NK-92 (cell line): ENCODE data around the gene GRIP2.

Experiments
- DNase-seq: peaks from one replicate; lab custom pipeline; 2025; ENCODE audit not compliant: unreplicated experiment; lab: John Stamatoyannopoulos, UW

GRIP2 gene

DNA sequence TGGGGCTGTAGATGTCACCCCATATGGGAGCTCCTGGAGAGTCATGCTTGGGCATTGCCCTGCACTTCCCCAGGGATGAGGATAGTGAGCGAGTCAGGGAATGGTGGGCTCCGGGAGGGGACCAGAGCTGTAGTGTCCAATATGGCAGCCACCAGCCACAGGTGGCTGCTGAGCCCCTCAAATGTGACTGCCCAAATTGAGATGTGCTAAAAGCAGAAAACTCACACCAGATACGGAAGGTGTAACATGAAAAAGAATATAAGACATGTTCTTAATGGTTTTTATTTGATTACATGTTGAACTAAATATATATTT lies 31.7 kb downstream of the GRIP2 start:
- no peak for DNase-seq

DNA sequence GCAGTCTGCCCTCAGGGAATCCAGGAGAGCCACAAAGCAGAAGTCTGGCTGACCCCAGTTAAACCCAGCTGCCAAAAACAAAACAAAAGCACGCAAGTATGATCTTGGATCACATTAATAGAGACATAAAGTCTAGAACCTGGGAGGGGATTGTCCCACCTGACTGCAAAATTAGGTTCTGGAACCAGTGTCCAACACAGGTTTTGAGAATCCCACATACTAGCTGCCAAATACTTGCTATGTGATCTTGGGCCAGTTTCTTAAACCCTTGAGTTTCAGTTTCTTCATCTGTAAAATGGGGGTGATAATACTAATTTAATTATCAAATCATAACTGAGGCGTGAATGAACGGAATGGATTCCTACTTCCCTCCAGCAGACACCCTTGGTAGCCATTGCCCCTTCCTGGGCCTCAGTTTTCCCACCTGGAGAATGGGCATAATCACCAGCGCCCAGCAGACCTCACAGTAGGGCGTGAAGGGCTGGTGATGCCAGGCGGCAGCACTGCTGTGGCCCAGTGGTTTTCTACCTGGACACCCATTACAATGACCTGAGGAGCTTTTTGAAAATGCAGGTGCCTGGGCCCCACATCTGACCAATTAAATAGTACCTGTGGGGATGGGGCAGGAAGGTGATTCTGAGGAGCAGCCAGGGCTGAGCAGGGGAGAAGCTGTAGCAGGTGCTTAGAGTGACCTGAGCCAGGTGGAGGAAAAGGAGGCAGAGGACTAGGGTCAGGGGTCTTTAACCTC lies 32.2 kb downstream of the GRIP2 start:
- no peak for DNase-seq

DNA sequence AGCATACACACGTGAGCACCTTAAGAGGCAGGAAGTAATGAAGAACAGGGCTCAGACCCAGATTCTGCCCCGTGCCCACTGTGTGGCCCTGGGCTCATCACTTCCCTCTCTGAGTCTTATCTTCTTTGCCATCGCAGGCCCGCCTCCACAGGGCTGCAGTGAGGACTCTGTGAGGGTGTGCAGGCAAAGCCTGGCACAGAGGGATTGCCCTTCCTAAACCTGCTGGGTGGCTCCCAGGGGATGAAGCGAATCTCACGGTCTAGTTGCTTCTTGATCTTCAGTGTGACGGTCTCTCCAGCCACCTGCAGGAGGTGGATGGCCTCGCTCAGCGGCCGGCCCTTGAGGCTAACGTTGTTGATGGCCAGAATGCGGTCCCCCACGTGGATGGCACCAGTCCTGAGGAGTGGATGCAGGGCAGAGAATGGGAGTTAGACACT lies 32.8 kb downstream of the GRIP2 start:
- DNase-seq: no peak

DNA sequence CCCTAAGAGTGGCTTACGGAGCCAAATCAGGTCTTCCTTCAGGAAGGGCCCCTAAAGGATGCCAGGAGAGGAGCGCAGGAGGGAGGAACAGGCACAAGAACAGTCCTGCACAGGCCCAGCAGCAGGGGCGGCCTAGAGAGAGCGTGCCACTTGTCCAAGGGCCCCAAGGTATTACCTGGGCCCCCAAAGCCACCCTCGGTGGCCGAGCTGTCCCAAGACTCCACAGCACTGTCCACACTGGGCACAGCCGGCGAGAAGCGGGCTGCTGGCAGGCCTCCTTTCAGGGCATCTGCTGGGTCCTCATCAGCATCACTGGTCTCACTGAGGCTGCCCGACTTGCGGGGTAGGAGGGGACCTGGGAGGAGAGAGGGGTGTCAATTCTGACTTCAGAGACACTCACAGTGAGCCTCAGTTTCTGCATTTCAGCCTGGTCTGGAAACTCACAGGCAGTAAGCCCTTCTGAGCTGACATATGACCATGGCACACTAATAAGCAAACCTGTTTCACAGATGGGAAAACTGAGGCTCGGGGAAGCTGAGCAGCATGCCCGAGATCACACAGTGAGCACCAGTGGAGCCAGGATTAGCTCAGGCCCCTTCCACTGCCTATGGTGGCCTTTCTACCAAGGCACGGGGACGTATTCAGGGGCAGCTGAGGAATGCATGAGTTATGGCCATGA lies 33.4 kb downstream of the GRIP2 start:
- DNase-seq: no peak

DNA sequence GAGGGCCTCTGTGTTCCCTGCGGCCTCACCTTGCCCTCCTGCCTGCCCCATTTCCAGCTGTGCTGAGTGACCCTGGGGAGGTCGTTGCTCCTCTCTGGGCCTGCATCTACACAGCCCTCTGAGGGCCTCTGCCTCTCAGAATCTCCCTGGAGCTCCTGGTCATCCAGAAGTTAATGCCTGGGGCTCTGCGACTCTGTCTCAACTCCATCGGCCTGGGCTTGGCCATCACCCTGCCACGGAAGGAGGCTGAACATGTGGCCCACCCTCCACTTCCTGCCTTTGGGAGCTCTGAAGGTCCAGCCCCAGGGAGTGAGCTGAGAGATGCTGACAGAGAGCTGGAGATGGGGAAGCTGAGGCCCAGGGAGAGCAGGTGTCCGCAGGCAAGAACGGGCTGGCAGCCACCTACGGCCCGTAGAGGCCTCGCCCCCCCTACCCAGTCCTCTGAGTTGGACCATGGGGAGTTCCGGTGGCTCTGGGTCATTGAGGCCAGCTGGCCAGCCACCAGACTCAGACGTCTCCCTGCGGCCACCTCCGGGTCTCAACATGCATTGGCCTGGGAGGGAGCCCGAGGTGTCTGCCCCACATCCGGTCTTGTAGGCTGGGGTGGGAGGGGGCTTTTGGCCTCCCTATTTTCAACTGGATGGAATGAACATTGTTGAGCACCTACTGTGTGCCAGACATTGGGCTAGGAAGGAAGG lies 34.2 kb downstream of the GRIP2 start:
- no peak for DNase-seq

DNA sequence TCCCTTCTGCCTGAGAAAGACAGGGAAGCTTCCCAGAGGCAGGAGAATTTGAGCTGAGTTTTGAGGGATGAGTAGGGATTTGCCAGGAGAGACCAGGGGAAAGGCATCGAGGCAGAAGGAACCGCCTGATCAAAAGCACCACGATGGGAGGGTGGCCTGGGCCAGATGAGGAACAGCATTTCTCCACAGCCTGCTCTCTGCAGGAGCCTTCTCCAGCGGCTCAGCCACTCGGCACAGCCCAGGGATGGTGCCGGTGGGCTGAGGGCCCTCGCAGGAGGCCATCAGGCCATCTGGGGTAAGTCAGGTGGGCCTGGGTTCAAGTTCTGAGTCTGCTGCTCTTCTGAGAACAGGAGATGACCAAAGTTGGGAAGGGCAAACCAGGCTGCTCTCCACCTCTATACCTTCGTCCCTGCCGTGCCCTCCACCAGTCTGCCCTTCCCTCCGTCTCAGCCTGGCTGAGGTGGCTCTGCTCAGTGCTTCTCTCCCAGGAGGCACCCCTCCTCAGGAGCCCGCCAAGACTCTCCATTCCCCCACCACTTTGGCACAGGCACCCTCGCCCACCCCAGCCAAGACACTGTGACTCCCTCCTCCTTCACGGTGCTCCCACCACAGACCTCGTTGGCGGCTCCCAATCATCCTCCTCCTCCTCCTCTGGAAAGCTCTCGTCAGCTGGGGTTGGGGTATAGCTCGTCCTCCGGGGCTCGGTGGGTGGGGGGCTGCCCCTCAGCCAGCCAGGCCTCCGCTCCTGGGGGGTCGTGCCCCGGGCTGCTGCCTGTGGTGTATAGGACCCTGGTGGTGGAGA lies 34.9 kb downstream of the GRIP2 start:
- no peak for DNase-seq

DNA sequence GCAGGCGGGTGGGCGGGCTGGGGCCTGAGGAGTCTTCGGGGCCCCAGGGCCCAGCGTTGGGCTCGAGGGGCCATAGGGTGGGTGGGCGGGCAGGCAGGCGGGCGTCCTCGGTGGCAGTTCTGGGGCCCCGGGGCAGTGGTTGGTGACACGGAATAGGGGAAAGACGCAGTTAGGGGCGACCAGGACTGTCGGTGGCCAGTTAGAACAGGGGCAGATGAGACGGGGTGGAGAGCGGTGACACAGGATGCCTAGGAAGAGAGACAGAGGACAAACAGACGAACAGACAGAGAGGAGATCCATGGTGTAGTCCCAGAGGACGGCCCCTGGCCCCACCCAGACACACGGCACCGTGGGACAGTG lies 36.5 kb downstream of the GRIP2 start:
- no peak for DNase-seq

DNA sequence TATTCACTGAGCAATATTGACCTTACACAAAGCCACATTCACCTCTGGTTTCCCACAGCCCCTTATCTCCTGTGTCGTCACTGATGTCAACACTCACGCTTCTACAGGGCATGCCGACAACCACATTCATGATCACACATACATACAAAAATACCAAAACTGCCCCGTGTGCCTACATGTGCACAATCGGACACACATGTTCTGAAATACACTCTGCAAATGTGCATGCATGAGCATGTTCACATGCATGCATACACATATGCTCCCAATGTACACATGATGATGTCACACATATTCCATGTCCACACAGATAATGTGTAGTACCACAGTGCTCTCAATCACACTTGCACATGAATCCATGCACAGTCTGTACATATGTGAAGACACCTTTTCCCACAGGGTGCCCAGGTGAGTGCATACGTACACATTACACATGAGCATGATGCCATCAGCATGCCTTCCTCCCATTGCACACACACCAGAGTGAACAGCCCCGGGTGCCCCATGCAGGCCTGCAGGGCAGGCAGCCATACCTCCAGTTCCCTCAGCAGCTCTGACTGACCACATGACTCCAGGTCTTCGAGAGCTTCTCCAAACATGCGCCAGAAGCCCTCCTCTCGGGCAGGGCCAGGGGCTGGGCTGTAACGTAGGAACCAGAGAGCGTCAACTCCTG lies 37.0 kb downstream of the GRIP2 start:
- DNase-seq: no peak

DNA sequence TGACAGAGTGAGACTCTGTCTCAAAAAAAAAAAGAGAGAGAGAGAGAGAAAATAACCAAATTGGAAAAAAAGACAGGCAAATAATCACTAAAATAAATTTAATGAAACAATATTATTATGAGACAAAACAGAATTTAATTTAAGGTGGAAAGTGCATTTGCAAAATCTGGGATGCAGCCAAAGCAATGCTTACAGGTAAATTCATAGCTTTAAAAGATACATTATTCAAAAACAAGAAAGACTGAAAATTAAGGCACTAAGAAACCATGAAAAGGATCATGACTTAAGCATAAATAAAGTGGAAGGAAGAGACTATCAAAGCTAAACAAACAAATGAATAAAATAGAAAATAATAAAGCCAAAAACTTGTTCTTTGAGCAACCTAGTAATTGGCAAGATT lies 37.7 kb downstream of the GRIP2 start:
- DNase-seq: no peak

DNA sequence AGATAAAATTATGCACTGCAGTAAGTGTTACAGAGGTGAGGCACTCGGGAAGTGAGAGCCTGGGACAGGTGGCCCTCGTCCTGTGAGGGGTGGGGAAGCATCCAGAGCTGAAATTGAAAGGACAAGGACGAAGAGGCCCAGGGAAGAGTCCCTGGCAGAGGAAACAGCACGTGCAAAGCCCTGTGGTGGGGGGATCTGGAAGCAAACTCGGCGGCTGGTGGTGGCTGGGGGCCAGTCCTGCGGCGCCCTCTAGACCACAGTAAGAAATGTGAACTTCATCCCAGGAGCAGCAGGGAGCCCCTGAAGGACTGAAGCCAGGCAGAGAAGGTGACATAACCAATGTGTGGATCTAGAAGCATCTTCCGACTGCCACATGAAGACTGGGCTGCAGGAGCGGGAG lies 42.8 kb downstream of the GRIP2 start:
- DNase-seq: no peak

DNA sequence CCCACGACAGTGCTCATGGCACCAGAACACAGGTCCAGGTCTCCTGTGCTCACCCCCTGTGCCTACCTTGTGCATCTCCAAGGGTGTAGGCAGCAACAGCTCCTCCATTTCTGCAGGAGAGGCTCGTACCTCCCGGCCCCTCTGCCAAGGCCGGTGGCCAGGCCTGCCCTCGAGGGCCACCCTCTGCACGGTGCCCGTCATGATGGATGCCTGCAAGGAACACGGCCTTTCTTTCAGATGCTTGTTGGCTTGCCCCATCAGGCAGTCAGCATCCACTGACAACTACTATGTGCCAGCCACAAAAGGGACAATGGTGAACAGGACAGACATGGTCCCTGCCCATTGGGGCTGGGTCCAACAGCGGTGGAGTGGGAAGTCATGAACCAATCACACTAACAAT lies 43.8 kb downstream of the GRIP2 start:
- DNase-seq: no peak

DNA sequence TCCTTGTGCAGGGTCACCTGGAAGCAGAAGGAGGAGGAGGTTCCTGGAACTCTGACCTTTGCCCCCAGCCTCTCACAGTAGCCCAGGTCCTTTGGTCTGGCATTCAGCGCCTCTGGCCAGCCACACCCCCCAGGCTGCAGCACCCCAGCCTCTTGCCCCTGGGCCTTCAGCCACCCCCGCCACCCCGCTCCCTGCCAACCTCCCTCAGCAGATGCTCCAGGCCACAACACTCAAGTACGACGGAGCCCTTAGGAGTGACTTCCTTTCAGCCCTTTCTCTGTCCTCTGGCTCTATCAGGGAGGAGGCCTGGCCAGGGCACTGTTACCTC lies 45.2 kb downstream of the GRIP2 start:
- DNase-seq: no peak

DNA sequence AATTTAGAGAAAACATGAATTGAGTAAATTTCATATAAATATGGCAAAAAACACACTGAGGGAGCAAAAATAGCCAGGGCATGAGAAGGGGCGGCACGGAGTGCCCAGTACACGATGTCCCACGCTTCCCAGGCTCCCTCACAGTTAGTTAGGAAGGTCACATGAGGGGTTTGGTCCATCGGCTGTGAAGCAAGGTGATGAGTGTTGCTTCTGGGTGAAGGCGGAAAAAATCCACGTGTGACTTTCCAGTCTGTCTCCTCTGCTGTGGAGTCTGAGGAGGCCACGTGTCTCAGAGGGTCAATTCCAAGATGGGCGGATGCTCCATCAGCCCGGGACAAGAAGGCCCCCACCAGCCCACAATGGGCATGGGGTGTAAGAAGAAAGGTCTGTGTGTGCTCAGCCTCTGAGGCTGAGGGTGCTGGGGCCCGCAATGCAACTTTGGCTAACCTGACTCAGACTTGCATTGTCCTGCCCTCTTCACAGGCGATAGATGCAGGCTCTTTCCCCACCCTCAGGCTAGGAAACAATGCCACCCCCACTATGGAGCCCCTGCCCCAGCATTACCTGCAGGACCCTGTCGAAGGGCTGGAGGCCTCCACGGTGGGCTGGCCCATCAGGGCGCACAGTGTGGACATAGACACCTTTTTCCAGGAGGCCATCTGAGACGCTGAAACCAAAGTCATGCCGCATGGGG lies 45.7 kb downstream of the GRIP2 start:
- DNase-seq: no peak

DNA sequence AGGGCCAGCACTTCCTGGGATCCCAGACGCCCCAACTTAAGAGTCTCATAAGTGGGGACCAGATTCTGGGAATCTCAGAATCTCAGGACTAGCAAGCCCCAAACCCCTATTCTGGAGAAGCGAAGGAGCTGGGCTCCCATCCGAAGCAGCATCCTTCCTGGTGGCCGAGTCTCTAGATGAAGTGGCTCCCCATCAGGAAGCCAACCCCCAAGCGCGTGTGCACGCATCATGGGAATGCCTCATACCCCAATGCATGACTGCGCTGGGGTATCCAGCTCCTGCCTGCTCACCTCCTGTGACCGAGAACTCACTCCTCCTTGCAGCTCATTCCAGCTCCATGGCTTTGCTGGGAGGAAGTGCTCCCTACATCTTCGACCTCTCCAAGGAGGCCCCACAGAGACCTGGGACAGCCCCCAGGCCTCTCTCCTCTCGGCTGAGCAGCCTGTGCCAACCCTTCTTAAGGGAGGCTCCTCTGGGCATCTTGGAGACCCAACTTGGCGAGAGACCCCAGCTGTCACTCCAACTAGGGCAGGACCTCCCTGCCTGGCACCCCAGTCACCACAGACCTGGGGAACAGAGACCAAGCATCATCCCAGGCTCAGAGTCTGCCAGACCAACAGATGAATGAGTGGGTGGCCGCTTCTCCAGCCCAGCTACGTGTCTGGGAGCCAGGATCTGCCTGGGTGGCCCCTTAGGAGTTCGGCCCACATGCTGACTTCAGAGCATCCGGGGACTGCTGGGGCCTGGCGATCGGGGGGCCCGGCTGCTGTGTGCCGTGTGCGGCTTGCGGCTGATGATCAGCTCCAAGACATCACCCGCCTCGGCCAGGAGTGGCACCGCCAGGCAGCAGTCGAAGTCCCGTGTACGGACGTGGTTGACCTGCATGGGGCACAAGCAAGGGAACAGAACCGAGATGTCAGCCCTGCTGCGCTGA lies 46.9 kb downstream of the GRIP2 start:
- no peak for DNase-seq

DNA sequence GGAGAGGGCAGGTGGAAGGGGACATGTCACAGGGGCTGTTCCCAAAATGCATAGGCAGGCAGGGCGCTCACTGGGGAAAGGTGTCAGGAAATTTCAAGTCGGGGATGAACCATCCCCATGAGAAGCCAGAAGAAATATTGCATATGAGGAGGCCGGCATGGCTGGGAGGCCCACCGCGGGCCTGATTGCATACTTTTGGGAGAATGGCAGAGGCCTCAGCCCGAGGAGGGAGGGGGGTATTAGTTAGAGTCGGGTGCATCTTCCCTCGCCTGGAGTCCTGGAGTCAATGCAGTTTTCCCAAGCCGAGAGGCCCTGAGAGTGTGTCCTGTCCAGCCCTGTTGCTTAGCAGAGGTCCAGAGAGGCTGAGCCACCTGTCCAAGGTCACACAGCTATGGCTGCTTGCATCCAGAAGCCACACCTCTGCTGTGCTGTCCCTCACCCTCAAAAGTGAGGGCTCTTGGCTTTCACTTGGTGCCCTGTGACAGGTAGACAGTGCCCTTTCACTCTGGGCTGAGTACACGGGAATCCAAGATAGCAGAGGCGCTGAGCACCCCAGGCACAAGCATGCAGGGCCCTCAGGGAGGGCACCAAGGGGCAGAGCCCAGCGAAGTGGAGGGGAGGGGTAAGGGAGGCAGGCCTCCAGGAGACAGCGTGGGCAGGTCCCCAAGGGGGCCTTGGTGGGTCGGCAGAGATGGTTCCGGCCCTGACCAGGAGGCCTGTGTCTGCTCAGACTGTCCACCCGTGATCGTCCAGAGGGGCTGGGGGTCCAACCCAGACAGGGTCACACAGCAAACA lies 48.5 kb downstream of the GRIP2 start:
- DNase-seq: no peak

DNA sequence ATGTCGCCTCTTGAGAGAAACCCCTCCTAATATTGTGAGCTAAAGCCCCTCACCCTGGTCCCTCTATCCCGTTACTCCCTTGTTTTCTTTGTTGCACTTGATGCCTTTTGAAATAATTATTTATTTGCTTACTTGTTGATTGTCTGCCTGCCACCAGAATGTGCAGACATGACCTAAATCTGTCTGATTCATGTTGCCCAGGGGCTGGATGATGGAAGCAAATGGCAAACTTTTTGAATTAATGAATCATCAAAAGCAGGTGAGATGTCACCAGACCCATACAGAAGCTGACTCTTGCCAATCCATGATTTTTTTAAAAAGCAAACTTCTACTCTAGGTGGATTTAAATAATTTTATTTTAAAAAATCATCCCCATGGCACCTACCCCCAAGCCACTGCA lies 49.3 kb downstream of the GRIP2 start:
- DNase-seq: no peak

DNA sequence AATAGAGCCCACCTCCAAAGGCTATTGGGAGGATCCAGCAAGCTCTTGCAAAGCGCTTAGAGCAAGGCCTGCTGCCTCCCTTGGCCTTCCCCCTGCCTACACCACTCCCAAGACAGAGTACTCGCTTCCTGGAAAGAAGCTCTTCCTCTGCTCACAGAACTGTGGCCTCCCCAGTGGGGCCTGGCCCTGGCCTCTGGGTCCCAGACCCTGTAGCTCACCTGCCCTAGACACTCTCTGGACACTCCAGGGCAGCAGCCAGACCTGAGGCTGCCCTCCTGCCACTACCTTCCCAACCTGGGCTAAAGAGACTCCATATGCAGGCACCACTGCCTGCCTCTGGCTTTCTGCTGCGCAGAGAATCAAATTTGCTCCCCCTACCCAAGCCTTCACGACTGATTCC lies 49.9 kb downstream of the GRIP2 start:
- no peak for DNase-seq

DNA sequence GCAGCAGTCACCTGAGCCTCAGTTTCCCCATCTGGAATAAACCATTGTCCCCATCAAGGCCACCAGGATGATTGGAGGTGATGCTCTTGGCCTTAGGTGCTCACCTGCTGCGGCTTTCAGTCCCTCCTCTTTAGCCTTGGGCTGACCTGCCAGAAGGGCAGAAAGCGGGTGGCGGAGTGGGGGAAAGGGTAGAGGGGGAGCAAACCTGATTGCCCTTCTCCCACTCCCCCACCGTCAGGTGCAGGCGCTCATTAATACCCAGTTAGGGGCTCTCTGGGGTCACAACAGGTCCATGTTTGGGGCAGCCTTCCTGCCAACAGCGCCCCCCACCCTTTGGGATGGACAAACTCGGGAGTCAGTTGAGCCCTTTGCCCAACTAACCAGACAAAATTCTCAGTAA lies 50.5 kb downstream of the GRIP2 start:
- DNase-seq: no peak
